Right renal pelvis (tissue), 4 donors: ENCODE data around the gene GPR161. TPM values are rescaled to one million over a fixed set of nuclear protein-coding genes. Genes with fewer than 3 reads are reported as not detected.

Experiments
- DNase-seq, 4 donors: peaks; one replicate each; pipeline ENCODE4 v3.0.0-alpha.2; 2013; ENCODE audit warnings: low read depth in 4 of 4, low spot score in 3 of 4, missing footprints in 1 of 4
- polyA plus RNA-seq, 4 donors: library from polyadenylated mRNA; unstranded; fragments of 120-200 nt; gene quantifications; one replicate each; pipeline ENCODE4 v1.2.1, GENCODE V29; 2013; ENCODE audit not compliant: insufficient read length in 4 of 4

GPR161 gene
- polyA plus RNA-seq, 4 donors: 20.0 to 23.3 (median 20.8) TPM

DNA sequence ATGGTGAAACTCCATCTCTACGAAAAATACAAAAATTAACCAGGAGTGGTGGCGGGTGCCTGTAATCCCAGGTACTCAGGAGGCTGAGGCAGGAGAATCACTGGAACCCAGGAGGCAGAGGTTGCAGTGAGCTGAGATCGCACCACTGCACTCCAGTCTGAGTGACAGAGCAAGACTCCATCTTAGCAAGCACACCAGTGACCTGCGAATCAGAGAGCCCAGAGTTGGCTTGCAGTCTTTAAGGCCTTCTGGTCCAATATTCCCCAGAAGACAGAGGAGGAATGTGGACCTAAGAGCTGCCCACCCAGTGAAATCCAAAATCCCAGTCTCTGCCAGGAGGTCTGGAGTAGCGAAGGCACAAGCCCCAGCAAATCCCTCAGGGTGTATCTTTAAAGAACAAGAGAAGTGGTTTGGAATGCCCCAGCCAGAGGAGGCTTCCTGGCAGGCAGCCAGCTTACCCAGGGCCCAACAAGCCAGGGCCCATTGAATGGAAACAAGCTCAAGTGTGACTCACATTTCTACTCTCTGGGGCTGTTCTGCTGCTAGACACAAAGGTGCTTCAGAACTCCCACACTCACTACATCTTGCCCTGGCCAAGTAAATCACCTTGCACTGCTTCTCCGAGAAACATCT, 23.9 kb downstream of the GPR161 start:
- DNase-seq: no peak

DNA sequence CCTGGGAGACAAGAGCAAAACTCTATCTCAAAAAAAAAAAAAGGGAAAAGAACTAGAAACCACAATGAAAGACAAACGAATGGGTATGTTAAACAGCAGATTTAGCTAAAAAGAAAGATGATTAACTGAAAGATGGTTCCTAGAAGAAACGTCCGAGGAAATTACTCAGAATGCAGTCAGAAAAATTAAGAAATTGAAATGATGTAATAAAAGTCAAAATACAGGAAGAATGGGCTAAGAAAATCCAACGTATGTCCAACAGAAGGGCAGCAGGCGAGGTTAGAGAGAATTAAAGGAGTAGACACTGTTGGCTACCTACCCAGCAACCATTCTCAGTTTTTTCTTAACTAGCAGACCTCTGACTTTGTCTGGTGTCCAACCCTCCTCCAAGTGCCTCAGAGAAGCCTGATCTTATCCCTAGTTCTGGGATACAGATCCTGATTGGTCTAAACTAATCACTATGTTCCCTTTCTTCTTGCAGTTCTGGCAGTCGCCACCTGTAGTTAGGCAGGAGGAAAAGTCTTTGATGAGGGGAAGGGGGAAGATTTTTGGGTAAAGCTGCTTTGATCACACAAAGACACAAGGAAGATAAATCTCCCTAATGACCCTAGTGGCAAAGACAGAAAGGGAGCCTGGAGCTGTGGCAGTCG, 25.7 kb downstream of the GPR161 start:
- DNase-seq: no peak

- no peak for DNase-seq
Measured at GRCh38 chr1:168106274-168106673, 30.5 kb downstream of the GPR161 start.

DNA sequence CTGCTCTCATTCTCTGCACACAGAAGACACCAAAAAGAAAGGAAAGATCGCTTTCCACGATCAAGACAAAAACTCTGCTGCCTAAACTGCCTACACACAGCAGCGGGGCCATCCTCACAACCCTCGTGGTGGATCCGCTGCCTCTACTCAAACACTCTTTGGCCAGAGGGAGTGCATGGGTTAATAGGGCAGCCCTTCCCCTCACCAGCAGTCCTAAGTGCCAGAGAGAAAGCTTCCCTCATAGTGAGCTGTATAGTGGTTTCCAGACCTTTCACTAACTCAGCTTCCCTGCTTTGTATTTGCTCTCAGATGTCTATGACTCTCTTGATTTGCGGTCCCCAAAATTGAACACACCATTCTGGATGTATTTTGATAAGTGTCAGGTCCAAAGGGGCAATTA, 30.9 kb downstream of the GPR161 start:
- no peak for DNase-seq

DNA sequence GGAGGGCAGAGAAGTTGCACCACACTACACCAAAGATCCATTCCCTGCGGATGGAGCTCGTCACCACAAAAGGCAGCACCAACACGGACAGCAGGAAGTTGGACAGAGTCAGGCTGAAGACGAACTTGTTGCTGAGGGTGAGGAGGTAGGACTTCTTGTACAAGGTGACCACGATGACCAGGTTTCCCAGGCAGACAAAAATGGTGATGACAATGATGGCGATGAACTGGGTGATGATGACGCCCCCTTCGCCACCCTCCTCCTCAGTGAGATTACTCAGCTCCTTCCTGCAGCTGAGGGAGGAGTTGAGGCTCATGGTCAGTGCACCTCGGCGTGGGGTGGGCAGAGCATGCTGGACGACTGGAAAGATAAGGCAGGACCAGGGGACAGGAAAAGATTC, 32.2 kb downstream of the GPR161 start:
- DNase-seq: no peak

DNA sequence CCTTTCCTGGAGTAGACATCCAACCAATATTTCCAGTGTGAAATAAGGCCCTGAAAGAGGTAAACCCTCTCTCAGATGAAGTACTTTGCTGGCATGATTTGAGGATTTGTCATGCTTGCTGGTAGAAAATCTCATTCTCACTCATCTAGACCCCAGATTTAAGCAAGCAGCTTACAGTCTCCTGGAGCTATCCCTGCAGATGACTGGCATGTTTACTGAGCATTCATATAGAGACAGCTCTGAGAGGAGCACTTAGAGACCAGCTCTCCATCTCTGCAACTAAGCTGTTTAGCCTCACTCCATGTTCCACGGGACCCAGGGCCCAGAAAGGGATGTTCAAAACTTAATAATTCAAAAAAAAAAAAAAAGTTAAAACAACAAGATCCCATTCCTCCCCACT, 34.2 kb downstream of the GPR161 start:
- no peak for DNase-seq

DNA sequence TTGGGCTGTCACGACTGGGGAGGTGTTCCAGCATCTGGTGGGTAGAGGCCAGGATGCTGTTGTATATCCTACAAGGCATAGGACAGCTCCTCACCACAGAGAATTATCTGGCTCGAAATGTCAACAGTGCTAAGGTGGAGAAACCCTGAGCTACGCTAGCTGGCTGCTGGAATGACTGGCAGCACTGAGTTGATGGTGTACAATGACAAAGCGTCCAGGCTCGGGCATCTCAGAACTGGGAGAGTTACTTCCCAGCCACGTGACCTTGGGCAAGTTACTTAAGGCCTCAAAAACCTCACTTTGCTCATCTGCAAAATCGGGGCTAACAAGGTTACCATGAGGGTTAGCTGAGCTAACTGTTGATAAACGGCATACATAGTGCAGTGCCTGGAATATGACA, 35.4 kb downstream of the GPR161 start:
- DNase-seq: no peak

- no peak for DNase-seq
Measured at GRCh38 chr1:168100315-168101002, 36.3 kb downstream of the GPR161 start.

DNA sequence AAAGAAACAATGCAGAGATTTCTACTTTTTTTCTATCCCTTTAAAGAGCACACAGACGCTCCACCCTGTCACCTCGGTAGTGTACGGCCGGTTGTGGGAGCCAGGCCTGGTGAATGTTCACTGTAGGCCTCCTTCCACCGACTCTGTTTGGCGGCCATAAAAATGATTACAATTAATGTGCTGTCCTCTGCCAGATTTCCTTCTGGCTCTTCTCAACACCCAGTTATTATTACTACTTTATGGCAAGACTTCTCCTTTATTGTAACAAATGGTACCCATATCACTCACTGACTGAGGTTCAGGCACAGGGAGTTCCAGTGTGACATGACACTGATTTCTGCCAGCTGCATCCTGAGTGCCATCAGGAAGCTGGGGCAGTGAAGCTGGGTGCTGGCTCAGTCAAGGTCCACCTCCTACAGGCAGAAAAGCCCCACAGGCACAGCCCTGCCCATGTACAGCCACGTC, 37.4 kb downstream of the GPR161 start:
- DNase-seq: no peak

DNA sequence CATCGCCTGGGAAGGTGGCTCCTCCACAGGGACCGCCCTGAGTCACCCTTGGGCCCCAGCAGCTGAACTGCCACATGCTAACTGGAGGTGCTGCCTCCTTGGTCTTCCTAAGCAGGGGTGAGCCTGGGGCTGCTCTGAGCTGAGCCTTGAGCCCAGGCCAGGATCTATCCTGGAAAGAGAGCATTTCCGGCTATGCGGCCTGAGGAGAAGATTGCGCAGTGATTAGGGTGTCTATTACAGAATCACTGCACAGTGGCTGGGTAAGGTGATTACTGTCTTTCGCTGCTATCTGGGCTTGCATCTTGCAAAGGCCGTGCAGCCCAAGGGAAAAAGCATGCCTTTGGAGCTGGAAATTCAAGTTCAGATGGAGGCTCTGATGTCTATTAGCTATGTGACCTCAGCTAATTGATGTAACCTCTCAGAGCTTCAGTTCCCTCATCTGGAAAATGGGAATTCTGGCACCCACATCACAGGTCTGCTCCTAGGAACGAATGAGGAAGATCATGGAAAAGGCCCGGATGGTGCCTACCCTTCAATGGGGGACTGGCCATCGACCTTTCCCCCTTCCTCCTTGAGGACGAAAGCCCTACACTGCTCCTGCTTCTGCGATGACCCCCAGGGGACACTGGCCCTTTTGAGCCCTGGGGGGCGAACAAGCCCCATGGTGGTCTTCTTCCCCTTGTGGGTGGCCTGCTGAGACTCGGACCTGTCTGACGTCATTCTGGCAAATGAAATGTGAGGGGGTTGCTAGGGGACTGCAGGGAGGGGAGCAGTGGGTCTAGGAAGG, 38.0 kb downstream of the GPR161 start:
- no peak for DNase-seq

GRCh38 chr1:168097921-168098528, 38.7 kb downstream of the GPR161 start:
- DNase-seq: no peak

DNA sequence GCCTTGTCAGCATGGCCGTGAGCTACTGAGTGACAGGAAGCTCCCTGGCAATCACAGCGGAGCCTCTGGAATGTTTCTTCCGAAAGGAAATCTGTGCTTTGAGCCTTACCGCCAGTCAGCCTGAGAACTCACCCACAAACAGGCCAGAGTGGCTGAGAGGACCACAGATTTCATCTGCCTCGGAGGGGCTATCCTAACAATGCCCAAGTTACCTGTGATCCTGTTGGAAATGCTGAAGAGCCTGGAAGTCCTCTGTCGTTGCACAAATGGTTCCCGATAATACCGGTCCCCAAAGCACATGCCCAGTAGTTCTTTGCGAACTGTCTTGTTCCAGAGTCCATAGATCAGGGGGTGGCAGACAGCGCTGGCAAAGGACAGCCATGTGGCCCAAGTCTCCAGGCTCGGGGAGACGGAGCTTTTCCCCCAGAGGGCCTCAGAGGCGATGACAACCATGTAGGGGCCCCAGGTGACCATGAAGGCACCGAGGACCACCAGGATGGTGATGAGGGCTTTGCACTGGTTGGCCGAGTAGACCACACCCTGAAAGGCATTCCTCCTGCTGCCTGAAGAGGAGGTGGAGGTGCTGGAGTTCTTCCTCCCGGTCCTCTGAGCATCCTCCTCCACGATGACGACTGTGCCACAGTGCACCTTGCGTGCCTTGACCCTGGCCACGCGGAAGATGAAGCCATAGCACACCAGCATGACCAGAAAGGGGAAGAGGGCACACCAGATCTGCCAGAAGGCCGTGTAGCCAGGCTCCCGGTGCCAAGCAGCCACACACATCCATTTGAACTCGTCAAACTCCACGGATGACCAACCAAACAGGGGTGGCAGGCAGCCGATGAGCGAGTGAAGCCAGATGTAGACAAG, 40.2 kb downstream of the GPR161 start:
- DNase-seq: no peak

- DNase-seq: no peak
Measured at GRCh38 chr1:168095476-168095875, 41.3 kb downstream of the GPR161 start.

GRCh38 chr1:168093616-168094015, 43.1 kb downstream of the GPR161 start:
- DNase-seq: no peak

- DNase-seq: no peak
Measured at GRCh38 chr1:168092566-168093355, 44.0 kb downstream of the GPR161 start.

DNA sequence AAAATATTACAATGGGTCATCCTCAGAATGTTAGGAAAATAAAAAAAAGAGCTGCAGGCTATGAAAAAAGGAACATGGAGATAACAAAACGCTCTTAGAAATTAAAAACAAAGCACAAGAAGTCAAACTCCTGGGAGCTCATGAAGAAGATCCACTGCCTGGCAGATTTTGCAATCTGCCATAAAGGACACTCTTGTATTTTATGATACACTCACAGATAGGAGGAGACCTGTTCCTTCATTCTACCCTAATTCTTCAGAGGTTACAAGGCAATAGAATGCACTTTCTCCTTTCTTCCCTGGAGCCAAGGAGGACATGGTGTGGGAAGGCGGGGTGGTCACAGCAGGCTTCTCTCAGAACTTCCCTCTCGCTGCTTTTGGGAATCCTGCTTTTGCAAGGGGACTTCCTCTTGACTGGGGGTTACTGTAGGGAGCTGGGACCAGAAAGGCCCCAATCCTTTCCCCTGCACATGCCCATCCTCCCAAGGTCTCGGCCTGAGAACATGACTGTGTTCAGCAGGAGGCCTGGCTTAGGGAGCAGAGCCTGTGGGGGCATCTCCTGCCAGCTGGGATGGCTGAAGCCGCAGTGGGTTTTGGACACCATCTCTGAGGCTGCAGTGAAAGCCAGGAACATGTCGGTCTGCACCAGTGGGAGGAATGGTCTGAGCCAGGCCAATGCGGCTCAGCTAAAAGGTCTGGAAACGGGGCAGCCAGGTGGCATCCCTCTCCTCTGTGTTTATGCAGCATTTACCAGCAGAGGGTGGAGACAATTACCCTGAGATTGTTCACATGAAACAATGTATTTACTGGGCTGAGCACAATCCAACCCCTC, 44.8 kb downstream of the GPR161 start:
- DNase-seq: no peak

GRCh38 chr1:168091063-168091462, 45.7 kb downstream of the GPR161 start:
- DNase-seq: no peak

GRCh38 chr1:168090395-168090794, 46.3 kb downstream of the GPR161 start:
- no peak for DNase-seq
